CD14-positive monocyte (primary cell): ENCODE data around the gene TMEM252. TPM values are rescaled to one million over a fixed set of nuclear protein-coding genes. Genes with fewer than 3 reads are reported as not detected.

Experiments
- DNase-seq, 3 donors: peaks; one replicate each; pipeline ENCODE4 v3.0.0-alpha.2; 2011 to 2022
- H2AFZ ChIP-seq: 2 replicates; pipeline ENCODE4 v1.6.0; 2012; ENCODE audit warnings: mild to moderate bottlenecking, low read depth, low read length, inconsistent platforms; ENCODE audit not compliant: insufficient read depth, poor library complexity, severe bottlenecking
- H3K27ac ChIP-seq, 2 donors: 1 replicate in 1 of 2; 2 replicates in 1 of 2; pipeline ENCODE4 v1.5.1; 2012 to 2013; ENCODE audit warnings: low read length in 2 of 2, control low read depth in 1 of 2, inconsistent platforms in 1 of 2, low read depth in 1 of 2, mild to moderate bottlenecking in 1 of 2
- H3K27me3 ChIP-seq, 2 donors: one replicate each; pipeline versions ENCODE4 v1.6.0 to v1.6.1; 2011 to 2013; ENCODE audit warnings: low read length in 2 of 2; ENCODE audit not compliant: control insufficient read depth in 2 of 2, insufficient read depth in 2 of 2
- H3K36me3 ChIP-seq, 2 donors: replicated peaks in 1 of 2; 1 replicate in 1 of 2; 2 replicates in 1 of 2; pipeline versions ENCODE4 v1.5.1 to v1.6.1; 2012 to 2013; ENCODE audit warnings: low read length in 2 of 2, control low read depth in 1 of 2, inconsistent platforms in 1 of 2, mild to moderate bottlenecking in 1 of 2; ENCODE audit not compliant: insufficient read depth in 2 of 2, control insufficient read depth in 1 of 2
- H3K4me1 ChIP-seq, 2 donors: 1 replicate in 1 of 2; 2 replicates in 1 of 2; pipeline versions ENCODE4 v1.5.1 to v1.6.1; 2012 to 2013; ENCODE audit warnings: low read length in 2 of 2, control low read depth in 1 of 2, inconsistent platforms in 1 of 2, mild to moderate bottlenecking in 1 of 2, moderate library complexity in 1 of 2; ENCODE audit not compliant: insufficient read depth in 2 of 2, control insufficient read depth in 1 of 2
- H3K4me2 ChIP-seq: replicated peaks from 2 replicates; pipeline ENCODE3; 2012; ENCODE audit warnings: low read length, moderate library complexity, mild to moderate bottlenecking; ENCODE audit not compliant: poor library complexity, severe bottlenecking; ENCODE audit errors: extremely low read depth
- H3K4me3 ChIP-seq, 3 experiments: fragments of 200-600 bp in 1 of 3; sonication (generic) in 1 of 3; replicated peaks in 1 of 3; 1 replicate in 2 of 3; 2 replicates in 1 of 3; pipeline ENCODE4 v1.5.1; 2011 to 2013; ENCODE audit warnings: low read length in 3 of 3, mild to moderate bottlenecking in 3 of 3, control low read depth in 2 of 3, low read depth in 2 of 3, inconsistent platforms in 1 of 3, moderate library complexity in 1 of 3
- H3K79me2 ChIP-seq: 2 replicates; pipeline ENCODE4 v1.6.0; 2012; ENCODE audit warnings: mild to moderate bottlenecking, control low read depth, inconsistent platforms, low read length, moderate library complexity; ENCODE audit not compliant: insufficient read depth
- H3K9ac ChIP-seq: 2 replicates; pipeline ENCODE4 v1.6.0; 2017; ENCODE audit warnings: low read length, mild to moderate bottlenecking; ENCODE audit not compliant: insufficient read depth, poor library complexity, severe bottlenecking
- H3K9me3 ChIP-seq, 2 donors: replicated peaks in 1 of 2; 1 replicate in 1 of 2; 2 replicates in 1 of 2; pipeline versions ENCODE4 v1.5.1 to v1.6.1; 2012 to 2013; ENCODE audit warnings: low read length in 2 of 2, control low read depth in 1 of 2; ENCODE audit not compliant: control insufficient read depth in 1 of 2, insufficient read depth in 1 of 2
- H4K20me1 ChIP-seq: 2 replicates; pipeline ENCODE4 v1.6.0; 2012; ENCODE audit warnings: mild to moderate bottlenecking, low read length, control low read depth, moderate library complexity; ENCODE audit not compliant: insufficient read depth
- H3K27ac Mint-ChIP-seq, 7 donors: one replicate each; pipeline ENCODE4 v1.8.0; 2020; ENCODE audit warnings: mild to moderate bottlenecking in 7 of 7, mixed read lengths in 7 of 7, moderate library complexity in 6 of 7, inconsistent platforms in 2 of 7
- H3K27me3 Mint-ChIP-seq, 3 donors: one replicate each; pipeline ENCODE4 v1.8.0; 2021 to 2022; ENCODE audit warnings: low read depth in 3 of 3, mild to moderate bottlenecking in 3 of 3, mixed read lengths in 3 of 3, moderate library complexity in 3 of 3, inconsistent platforms in 1 of 3
- H3K36me3 Mint-ChIP-seq, 2 donors: one replicate each; pipeline ENCODE4 v1.8.0; 2020; ENCODE audit warnings: mixed read lengths in 2 of 2, inconsistent platforms in 1 of 2, mild to moderate bottlenecking in 1 of 2
- H3K4me1 Mint-ChIP-seq: one replicate; pipeline ENCODE4 v1.8.0; 2020; ENCODE audit warnings: mild to moderate bottlenecking, mixed read lengths
- H3K4me3 Mint-ChIP-seq, 2 donors: one replicate each; pipeline ENCODE4 v1.8.0; 2020; ENCODE audit warnings: mild to moderate bottlenecking in 2 of 2, mixed read lengths in 2 of 2, moderate library complexity in 1 of 2
- H3K9me3 Mint-ChIP-seq, 7 donors: one replicate each; pipeline ENCODE4 v1.8.0; 2020 to 2022; ENCODE audit warnings: mixed read lengths in 7 of 7, mild to moderate bottlenecking in 6 of 7, moderate library complexity in 6 of 7, inconsistent platforms in 2 of 7
- CTCF ChIP-seq: fragments of 200-600 bp; IDR thresholded peaks from one replicate; pipeline ENCODE4 v1.8.0; 2022; ENCODE audit warnings: antibody characterized with exemption, mild to moderate bottlenecking
- WGBS: methylation state at CpG from one replicate; pipeline ENCODE4 v1.1.5; 2013; ENCODE audit warnings: missing lambda C conversion rate; ENCODE audit not compliant: insufficient coverage; 5-methylcytosine and 5-hydroxymethylcytosine counted together
- intact Hi-C, 2 donors: fragments of 100-400 bp; cut with micrococcal nuclease; formaldehyde crosslinking; loops; one replicate each; pipeline versions ENCODE4 v1.15.0 to v1.15.1; 2023
- polyA plus RNA-seq, 3 donors: library from polyadenylated mRNA; depleted of rRNA in 1 of 3; unstranded in 2 of 3; stranded (reverse) in 1 of 3; fragments of 300-500 nt in 2 of 3; fragments of >200 nt in 1 of 3; fragmentation: Illumina TruSeq in 2 of 3; gene quantifications; 1 replicate in 2 of 3; 2 replicates in 1 of 3; pipeline ENCODE4 v1.2.3, GENCODE V29; 2012 to 2021

TMEM252 gene
- polyA plus RNA-seq, 3 donors, result not detected

- Histone ChIP-seq H3K27me3 (no peaks in the 10 kb centered on the region), H3K4me1 (peaks cover 26 to 32% of the 10 kb centered on the region in 2 donors), H3K9me3 (no peaks in the 10 kb centered on the region), H3K36me3 (no peaks in the 10 kb centered on the region), H3K27ac (no peak overlapping the region), H3K9ac (no peak overlapping the region), H3K79me2 (no peaks in the 10 kb centered on the region), H3K4me2 (no peak overlapping the region), H4K20me1 (no peaks in the 10 kb centered on the region), H3K4me3 (no peak overlapping the region), H2AFZ (no peak overlapping the region)
- peaks cover 0 to 1% (median 0%) of the 10 kb centered on the region in 3 donors for H3K27me3 Mint-ChIP-seq
- TF ChIP-seq CTCF, result no peak
- peaks cover 39% of the 10 kb centered on the region for H3K4me1 Mint-ChIP-seq
- no peak for DNase-seq
- peaks cover 4 to 16% of the 10 kb centered on the region in 2 donors for H3K36me3 Mint-ChIP-seq
- 100% methylated on average over 1 of the region's 2 CpGs for WGBS
- H3K4me3 Mint-ChIP-seq, result no peak overlapping the region
- intact Hi-C loops, result no loop called here
- H3K27ac Mint-ChIP-seq, result no peak overlapping the region
- H3K9me3 Mint-ChIP-seq, result no peaks in the 10 kb centered on the region
Observed at GRCh38 chr9:68541568-68541967, 885 bp upstream of the TMEM252 start.

DNA sequence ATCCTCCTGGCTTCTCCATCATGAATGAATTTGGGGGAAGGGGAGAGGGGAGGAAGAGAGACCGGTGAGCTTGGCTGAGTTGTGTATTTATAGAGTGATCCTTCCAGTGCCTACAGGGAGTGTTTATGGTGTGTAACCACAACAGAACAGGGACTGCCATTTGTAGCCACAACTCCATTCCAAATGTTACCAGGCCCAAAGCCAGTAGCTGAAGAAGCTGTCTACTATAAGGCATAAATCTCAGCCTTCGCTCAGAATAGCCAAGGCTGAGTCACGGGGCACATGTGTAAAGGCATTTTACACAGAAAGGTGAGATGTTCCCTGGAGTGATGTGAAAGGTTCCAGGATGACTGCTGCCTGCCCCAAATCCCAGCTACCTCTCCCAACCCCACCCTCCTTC is 2.5 kb downstream of the TMEM252 start:
- Histone ChIP-seq H4K20me1 (no peaks in the 10 kb centered on the region), H3K4me2 (no peak overlapping the region), H3K79me2 (no peaks in the 10 kb centered on the region), H3K9me3 (no peaks in the 10 kb centered on the region), H3K36me3 (no peaks in the 10 kb centered on the region), H3K9ac (no peak overlapping the region), H3K4me1 (peaks cover 11 to 13% of the 10 kb centered on the region in 2 donors), H3K4me3 (no peak overlapping the region), H2AFZ (no peak overlapping the region), H3K27ac (no peak overlapping the region), H3K27me3 (no peaks in the 10 kb centered on the region)
- H3K4me1 Mint-ChIP-seq, result peaks cover 16% of the 10 kb centered on the region
- no peak for DNase-seq
- intact Hi-C loops, result no loop called here
- H3K27me3 Mint-ChIP-seq, result no peaks in the 10 kb centered on the region
- no peak overlapping the region for H3K4me3 Mint-ChIP-seq
- WGBS, result no CpG with 5 or more reads among the region's 3 CpGs
- H3K27ac Mint-ChIP-seq, result no peak overlapping the region
- TF ChIP-seq CTCF, result no peak
- H3K36me3 Mint-ChIP-seq, result peaks cover under 1 to 8% of the 10 kb centered on the region in 2 donors
- no peaks in the 10 kb centered on the region for H3K9me3 Mint-ChIP-seq
